Cerebellar cortex (tissue), 1 donor: ENCODE data around the gene SRP72.

ENCODE experiments used
- DNase-seq: peaks from one replicate; pipeline ENCODE4 v3.0.0-alpha.2; 2015; ENCODE audit warnings: low spot score

Gene SRP72

DNA sequence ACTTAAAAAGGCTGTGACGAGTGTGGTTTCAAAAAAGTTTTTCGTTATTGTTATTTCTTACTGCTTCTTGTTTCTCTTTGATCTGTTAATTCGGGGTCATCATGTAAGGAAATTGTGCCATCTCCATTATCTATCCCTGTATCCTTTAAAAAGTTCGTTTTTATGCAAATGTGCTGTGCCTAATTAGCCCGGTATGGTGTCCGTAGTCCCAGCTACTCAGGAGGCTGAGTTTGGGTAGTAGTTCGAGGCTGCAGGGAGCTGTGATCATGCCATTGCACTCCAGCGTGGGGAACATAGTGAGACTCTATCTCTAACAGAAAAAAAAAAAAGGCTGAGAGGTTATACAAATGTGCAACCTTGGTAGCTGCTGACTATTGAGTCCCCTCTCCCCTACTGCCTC lies 83.2 kb downstream of the SRP72 start:
- no peak for DNase-seq

DNA sequence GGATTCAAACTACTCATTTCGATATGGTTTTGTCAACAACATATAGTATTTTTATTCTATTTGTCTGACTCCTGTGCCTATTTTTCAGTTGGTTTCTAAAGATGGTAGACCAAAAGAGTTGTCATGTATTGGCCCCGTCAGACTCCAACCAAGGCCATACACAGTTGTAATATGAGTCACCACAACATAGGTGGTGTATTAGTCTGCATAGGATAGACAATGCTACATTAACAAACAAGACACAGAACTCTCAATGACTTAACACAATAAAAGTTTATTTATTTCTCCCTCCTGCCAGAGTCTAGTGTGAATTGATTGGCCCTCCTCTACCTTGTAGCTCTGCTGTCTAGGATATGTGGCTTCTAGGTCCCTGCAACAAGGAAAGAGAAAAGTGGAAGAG lies 84.1 kb downstream of the SRP72 start:
- DNase-seq: no peak

DNA sequence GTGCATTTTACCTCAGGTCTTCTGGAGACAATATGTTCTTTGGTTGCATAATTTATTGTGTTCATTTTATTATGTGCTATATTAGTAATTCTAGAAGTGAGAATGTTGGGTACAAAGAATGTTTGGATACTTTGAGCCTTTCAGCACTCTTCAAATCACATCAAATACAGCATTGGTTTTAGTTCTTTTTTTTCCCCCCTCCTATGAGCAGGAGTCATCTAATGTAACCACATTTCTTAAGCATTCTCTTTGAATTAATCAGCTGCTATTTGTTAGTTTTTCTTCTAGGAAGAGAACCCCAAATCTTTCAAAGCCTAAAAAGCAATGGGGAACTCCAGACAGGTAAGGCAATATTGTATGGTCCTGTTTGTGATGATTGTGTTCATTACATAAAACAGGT lies 84.9 kb downstream of the SRP72 start:
- no peak for DNase-seq
